NT2/D1 (cell line): Measurements from ENCODE around the gene FBXL13.
"Not testable (repeated sequence)": the region's sequence is repeated elsewhere in the genome, so short reads cannot be mapped to it uniquely, and the experiment has no call there.

ENCODE experiments used
- SUZ12 ChIP-seq: IDR thresholded peaks from 2 replicates; pipeline ENCODE4 v1.6.1; 2011; ENCODE audit not compliant: insufficient read length, insufficient read depth; ENCODE audit errors: extremely low read depth
- YY1 ChIP-seq: IDR thresholded peaks from 2 replicates; pipeline ENCODE4 v1.6.1; 2011; ENCODE audit not compliant: insufficient read length, insufficient read depth
- ZNF274 ChIP-seq: IDR thresholded peaks from 2 replicates; pipeline ENCODE4 v1.6.1; 2011; ENCODE audit warnings: mild to moderate bottlenecking, low read depth, low read length

DNA sequence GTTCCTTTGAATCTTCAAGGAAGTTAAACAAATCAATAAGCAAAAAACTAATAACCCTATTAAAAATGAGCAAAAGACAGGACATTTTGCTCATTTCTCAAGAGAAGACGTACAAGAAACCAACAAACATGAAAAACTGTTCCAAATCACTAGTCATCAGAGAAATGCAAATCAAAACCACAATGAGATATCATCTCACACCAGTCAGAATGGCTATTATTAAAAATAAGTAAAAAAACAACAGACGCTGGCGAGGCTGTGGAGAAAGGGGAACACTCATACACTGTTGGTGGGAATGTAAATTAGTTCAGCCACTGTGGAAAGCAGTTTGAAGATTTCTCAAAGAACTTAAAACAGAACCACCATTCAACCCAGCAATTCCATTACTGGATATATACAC, 304.1 kb downstream of the FBXL13 start:
- TF ChIP-seq YY1, SUZ12, ZNF274: not testable (repeated sequence)
